ENCODE measurements around the gene ALDH1L1. TPM values are rescaled to one million over a fixed set of nuclear protein-coding genes. Genes with fewer than 3 reads are reported as not detected.

Gene ALDH1L1
- total and polyA plus RNA-seq, 2 of the 8 experiments (the other 6 are each of a cell fraction or from before 2014, with no cell fraction given), result 0.98 to 1.6 TPM

DNA sequence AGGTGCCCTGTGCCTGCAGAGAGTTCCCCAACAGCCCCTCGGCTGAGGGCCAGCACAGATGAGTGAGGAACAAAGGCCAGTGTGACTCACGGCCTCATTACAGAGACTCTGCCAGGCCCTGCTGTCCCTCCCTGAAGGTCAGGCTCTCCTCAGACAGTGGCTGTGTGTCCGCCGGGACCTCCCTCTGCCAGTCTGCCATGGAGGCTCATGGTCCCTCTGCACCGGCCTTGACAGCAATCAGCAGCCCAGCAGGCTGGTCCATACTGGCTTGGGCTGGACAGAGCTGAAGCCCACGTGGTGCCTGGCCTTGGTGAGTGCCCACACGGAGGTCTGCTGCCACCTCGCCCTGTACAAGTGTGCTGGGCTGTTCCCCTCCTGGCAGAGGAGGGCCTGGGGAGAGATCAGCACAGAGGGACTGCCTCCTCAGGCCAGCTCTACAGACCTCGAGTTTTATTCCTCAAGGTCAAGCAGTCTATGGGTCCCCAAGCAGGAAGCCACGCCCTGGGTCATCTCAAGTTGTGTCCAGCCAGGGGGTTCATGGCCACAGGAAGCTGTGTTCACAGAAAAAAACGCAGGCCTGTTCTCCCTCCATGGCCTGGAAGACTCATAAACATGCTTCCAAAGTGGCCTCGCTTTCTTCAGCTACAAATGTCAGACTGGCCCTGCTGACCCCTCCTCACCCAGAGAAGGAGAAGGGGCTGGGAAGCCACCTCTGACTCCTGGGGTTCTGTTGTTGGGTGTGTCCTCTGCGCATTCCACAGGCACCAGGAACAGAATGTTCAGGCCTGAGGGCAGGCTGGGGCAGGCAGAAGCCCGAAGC is 123.5 kb downstream of the ALDH1L1 start:
- H3K79me2 ChIP-seq (ENCODE audit: control insufficient read depth in 1 of 2, insufficient read depth in 2 of 2, low read length in 2 of 2), result no peaks in the 10 kb centered on the region
- no peak overlapping the region for H2BK120ac ChIP-seq (replicated peaks; ENCODE audit: low read depth, low read length)
- no peak overlapping the region for H3K56ac ChIP-seq (replicated peaks; ENCODE audit: insufficient read length, low read depth, low read length)
- no peak overlapping the region for H2BK15ac ChIP-seq (ENCODE audit: low read length)
- H3K27me3 ChIP-seq (replicated peaks in 1 of 4; ENCODE audit: control insufficient read depth in 3 of 4, extremely low read depth in 1 of 4, insufficient read depth in 3 of 4, low read length in 3 of 4), result no peaks in the 10 kb centered on the region
- H4K8ac ChIP-seq (ENCODE audit: extremely low read depth, insufficient read depth, low read length), result peak overlapping the region; percentile 58; the same call in 1 of the 2 replicates
- no peak overlapping the region for H4K91ac ChIP-seq (replicated peaks; ENCODE audit: insufficient read length, low read length)
- H2AK5ac ChIP-seq (ENCODE audit: low read depth, low read length), result no peak overlapping the region
- H3K9me3 ChIP-seq (ENCODE audit: insufficient read depth in 2 of 2, low read depth in 1 of 2, low read length in 1 of 2), result no peaks in the 10 kb centered on the region
- no peak overlapping the region for H2BK20ac ChIP-seq (ENCODE audit: low read length)
- no peak overlapping the region for H3K9ac ChIP-seq (replicated peaks in 1 of 4; ENCODE audit: extremely low read depth in 1 of 4, low read depth in 3 of 4, low read length in 3 of 4)
- 80% methylated on average over 14 of the region's 14 CpGs; no CpG with 5 or more reads in 1 of the 2 experiments for WGBS, 2 experiments (ENCODE audit: extremely low coverage in 1 of 2, insufficient coverage in 1 of 2, insufficient read length in 1 of 2, insufficient replicate concordance in 2 of 2, low coverage in 1 of 2, low lambda C conversion rate in 2 of 2, missing lambda C conversion rate in 1 of 2)
- POLR2A ChIA-PET (ENCODE audit: partially characterized antibody), result no interaction called here
- H2AFZ ChIP-seq (ENCODE audit: low read length), result no peak overlapping the region
- no peak overlapping the region for H2BK12ac ChIP-seq (ENCODE audit: low read depth, low read length)
- no peaks in the 10 kb centered on the region for H4K20me1 ChIP-seq (replicated peaks in 1 of 2; ENCODE audit: control insufficient read depth in 1 of 2, insufficient read depth in 2 of 2, low read length in 2 of 2)
- FAIRE-seq (no peak), DNase-seq (ENCODE audit: low read depth in 1 of 2, low spot score in 2 of 2) (no peak)
- no peak overlapping the region for H3K4ac ChIP-seq (replicated peaks; ENCODE audit: insufficient read length, low read depth, low read length)
- H3K23me2 ChIP-seq (ENCODE audit: low read depth, low read length), result no peaks in the 10 kb centered on the region; the same call in 1 of the 2 replicates
- no peak overlapping the region for H3K18ac ChIP-seq (ENCODE audit: extremely low read depth, low read length)
- no peaks in the 10 kb centered on the region; the same call in none of the 2 replicates for H3K79me1 ChIP-seq (ENCODE audit: low read depth, low read length)
- H3K23ac ChIP-seq (ENCODE audit: insufficient read length), result no peak overlapping the region
- CTCF ChIA-PET (ENCODE audit: partially characterized antibody), result interaction anchor here (0.6 to 1.7 kb wide), 6 partner anchors 14 to 413 kb away, joined by 3 to 5 read pairs (median 4); no protein-coding TSS in a partner anchor
- no peak overlapping the region for H4K5ac ChIP-seq (ENCODE audit: insufficient read length, low read depth, low read length)
- no peak overlapping the region for H3K14ac ChIP-seq (ENCODE audit: insufficient read length)
- H2BK5ac ChIP-seq (ENCODE audit: low read depth, low read length), result no peak overlapping the region
- no peak overlapping the region for H3K4me3 ChIP-seq (ENCODE audit: extremely low read depth in 1 of 4, insufficient read depth in 2 of 4, low read depth in 3 of 4, low read length in 4 of 4)
- H3K36me3 ChIP-seq (ENCODE audit: control insufficient read depth in 2 of 4, insufficient read depth in 4 of 4, low read length in 3 of 4), result no peaks in the 10 kb centered on the region
- no peak overlapping the region for H3K4me2 ChIP-seq (ENCODE audit: insufficient read depth in 1 of 2, low read depth in 2 of 2, low read length in 2 of 2)
- no peak overlapping the region for H3K27ac ChIP-seq (ENCODE audit: low read depth, low read length)
- H3K4me1 ChIP-seq (replicated peaks in 1 of 4; ENCODE audit: control insufficient read depth in 3 of 4, insufficient read depth in 4 of 4, low read length in 3 of 4), result peaks cover 0 to 5% (median 2%) of the 10 kb centered on the region in 4 experiments; a peak in 4 of 7 replicates
- TF ChIP-seq ASH2L (IDR thresholded peaks at IDR 0.05; ENCODE audit: low read length) (no peak), MAFK (IDR thresholded peaks at IDR 0.05; ENCODE audit: low read depth, low read length) (no peak), SP4 (IDR thresholded peaks at IDR 0.05; ENCODE audit: low read length) (no peak), CREB1 (IDR thresholded peaks at IDR 0.05) (no peak), RAD21 (IDR thresholded peaks at IDR 0.05 in 1 of 2, conservative IDR thresholded peaks at IDR 0.05 in 1 of 2; ENCODE audit: low read depth in 2 of 2, low read length in 2 of 2) (no peak), FOSL1 (IDR thresholded peaks at IDR 0.05; ENCODE audit: insufficient read depth, low read depth, low read length) (no peak), TAF7 (optimal IDR thresholded peaks at IDR 0.05; ENCODE audit: borderline replicate concordance, low read depth, low read length) (no peak)
- TF ChIP-seq, protein P1, sequence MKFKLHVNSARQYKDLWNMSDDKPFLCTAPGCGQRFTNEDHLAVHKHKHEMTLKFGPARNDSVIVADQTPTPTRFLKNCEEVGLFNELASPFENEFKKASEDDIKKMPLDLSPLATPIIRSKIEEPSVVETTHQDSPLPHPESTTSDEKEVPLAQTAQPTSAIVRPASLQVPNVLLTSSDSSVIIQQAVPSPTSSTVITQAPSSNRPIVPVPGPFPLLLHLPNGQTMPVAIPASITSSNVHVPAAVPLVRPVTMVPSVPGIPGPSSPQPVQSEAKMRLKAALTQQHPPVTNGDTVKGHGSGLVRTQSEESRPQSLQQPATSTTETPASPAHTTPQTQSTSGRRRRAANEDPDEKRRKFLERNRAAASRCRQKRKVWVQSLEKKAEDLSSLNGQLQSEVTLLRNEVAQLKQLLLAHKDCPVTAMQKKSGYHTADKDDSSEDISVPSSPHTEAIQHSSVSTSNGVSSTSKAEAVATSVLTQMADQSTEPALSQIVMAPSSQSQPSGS (IDR thresholded peaks at IDR 0.05; ENCODE audit: low read length), result no peak
